Cortex of kidney (tissue), 1 donor: ENCODE data around the gene FRYL.
"Not testable (repeated sequence)": the region's sequence is repeated elsewhere in the genome, so short reads cannot be mapped to it uniquely, and the experiment has no call there.

ENCODE experiments used
- DNase-seq: peaks from one replicate; lab custom pipeline; 2025; lab: John Stamatoyannopoulos, UW

The FRYL gene

GRCh38 chr4:48489683-48490011 is 290.4 kb downstream of the FRYL start:
- no peak for DNase-seq

- no peak for DNase-seq
Measured at GRCh38 chr4:48484494-48485168, 295.4 kb downstream of the FRYL start.

- no peak for DNase-seq
Measured at GRCh38 chr4:48483777-48484493, 296.1 kb downstream of the FRYL start.

GRCh38 chr4:48483006-48483776 is 296.9 kb downstream of the FRYL start, which contains the start of gene SLC10A4:
Gene SLC10A4, plus strand, starts transcription at chr4:48483343. Its CDS starts 219 bp downstream, at chr4:48483562.
- no peak for DNase-seq

- DNase-seq, result no peak
Measured at GRCh38 chr4:48481581-48481980, 298.5 kb downstream of the FRYL start.

- no peak for DNase-seq
Measured at GRCh38 chr4:48478273-48478672, 301.8 kb downstream of the FRYL start.

GRCh38 chr4:48475770-48476169 is 304.3 kb downstream of the FRYL start:
- no peak for DNase-seq

GRCh38 chr4:48472794-48473193 is 307.3 kb downstream of the FRYL start:
- no peak for DNase-seq

GRCh38 chr4:48470570-48470969 is 309.5 kb downstream of the FRYL start:
- no peak for DNase-seq

GRCh38 chr4:48470137-48470536 is 309.9 kb downstream of the FRYL start:
- DNase-seq, result no peak

- no peak for DNase-seq
Measured at GRCh38 chr4:48467891-48468290, 312.2 kb downstream of the FRYL start.

- DNase-seq, result no peak
Measured at GRCh38 chr4:48467442-48467841, 312.6 kb downstream of the FRYL start.

GRCh38 chr4:48462363-48462762 is 317.7 kb downstream of the FRYL start:
- DNase-seq, result no peak

- no peak for DNase-seq
Measured at GRCh38 chr4:48461000-48461399, 319.1 kb downstream of the FRYL start.

GRCh38 chr4:48454591-48454990 is 325.5 kb downstream of the FRYL start:
- no peak for DNase-seq

GRCh38 chr4:48451656-48452055 is 328.4 kb downstream of the FRYL start:
- DNase-seq, result not testable (repeated sequence)

GRCh38 chr4:48450740-48451139 is 329.3 kb downstream of the FRYL start:
- no peak for DNase-seq

- DNase-seq, result no peak
Measured at GRCh38 chr4:48449151-48449550, 330.9 kb downstream of the FRYL start.
